ENCODE results near the gene MARVELD1.

MARVELD1 gene

DNA sequence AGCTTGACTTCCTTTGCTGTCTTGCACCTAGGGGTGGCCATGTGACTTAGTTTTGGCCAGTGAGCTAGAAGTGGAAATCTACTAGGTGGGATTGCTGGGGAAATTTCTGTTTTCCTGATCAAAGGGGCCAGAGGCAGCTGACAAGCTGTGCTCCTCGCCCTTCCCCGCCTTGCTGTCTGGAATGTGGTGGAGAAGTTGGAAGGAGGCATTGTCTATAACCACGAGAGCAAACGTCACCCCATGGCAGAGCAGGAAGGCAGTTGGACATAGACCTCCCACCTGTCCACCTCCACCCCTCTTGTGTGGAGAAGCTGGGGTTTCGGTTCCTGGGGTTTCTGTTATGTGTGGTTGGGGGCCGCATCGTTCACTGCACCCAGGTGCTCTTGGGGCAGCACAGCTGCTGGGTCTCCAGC is 51.0 kb downstream of the MARVELD1 start:
- peak; percentile 91 for DNase-seq (ENCODE audit: low read depth)
- TF ChIP-seq, protein P1, sequence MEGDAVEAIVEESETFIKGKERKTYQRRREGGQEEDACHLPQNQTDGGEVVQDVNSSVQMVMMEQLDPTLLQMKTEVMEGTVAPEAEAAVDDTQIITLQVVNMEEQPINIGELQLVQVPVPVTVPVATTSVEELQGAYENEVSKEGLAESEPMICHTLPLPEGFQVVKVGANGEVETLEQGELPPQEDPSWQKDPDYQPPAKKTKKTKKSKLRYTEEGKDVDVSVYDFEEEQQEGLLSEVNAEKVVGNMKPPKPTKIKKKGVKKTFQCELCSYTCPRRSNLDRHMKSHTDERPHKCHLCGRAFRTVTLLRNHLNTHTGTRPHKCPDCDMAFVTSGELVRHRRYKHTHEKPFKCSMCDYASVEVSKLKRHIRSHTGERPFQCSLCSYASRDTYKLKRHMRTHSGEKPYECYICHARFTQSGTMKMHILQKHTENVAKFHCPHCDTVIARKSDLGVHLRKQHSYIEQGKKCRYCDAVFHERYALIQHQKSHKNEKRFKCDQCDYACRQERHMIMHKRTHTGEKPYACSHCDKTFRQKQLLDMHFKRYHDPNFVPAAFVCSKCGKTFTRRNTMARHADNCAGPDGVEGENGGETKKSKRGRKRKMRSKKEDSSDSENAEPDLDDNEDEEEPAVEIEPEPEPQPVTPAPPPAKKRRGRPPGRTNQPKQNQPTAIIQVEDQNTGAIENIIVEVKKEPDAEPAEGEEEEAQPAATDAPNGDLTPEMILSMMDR (conservative IDR thresholded peaks at IDR 0.05; ENCODE audit: low read depth, low read length): no peak
- H3K4me3 ChIP-seq (ENCODE audit: low read length): no peak overlapping the region

DNA sequence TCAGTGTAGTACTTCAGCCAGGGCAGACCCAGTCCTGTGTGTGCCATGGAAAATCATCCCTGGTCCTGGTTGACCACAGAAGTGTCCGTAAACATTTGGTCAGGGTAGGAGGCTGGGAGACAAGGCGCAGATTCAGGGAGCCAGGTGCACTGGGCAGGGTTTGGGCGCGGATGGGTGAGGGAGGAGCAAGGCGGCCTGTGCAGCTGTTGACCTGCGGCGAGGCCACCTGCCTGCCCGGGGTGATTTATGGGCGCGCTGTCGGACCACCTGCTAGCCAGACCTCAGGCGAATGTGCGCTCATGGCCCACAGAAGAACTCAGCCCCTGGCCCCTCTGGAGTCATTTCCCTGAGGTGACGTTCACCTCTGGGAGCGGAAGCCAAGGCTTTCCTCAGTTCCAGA is 51.7 kb downstream of the MARVELD1 start:
- H3K4me3 ChIP-seq (ENCODE audit: low read length): no peak overlapping the region
- TF ChIP-seq, protein P1 (conservative IDR thresholded peaks at IDR 0.05; ENCODE audit: low read depth, low read length): no peak
- no peak for DNase-seq (ENCODE audit: low read depth)

DNA sequence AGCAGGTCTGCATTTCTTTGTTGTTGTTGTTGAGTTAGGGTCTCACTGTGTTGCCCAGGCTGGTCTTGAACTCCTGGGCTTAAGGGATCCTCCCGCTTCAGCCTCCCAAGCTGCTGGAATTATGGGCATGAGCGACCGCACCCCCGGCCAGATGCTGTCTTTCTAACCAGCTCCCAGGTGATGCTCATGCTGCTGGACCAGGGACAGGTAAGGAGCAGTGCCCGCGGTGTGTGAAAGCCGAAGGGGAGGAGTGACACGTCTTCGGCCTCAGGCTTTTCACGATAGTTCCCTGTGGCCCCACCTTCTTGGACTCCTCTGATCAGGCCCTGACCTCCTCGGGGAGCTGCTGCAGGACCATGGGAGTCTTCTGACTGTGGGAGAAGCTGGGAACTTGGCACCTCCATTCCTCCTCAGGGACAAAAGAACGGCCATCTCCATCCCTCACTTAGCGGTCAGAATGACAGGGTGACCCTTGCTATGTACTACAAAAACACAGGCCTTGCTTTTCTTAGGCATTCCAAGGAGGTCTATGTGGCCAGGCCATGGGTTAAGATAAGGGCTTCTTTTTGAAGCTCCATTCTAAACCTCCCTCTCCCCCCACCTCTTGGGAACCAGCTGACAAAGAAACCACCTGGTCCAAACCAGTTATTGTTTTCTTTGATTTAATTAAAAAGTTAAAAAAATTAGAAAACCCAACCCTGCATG is 52.7 kb downstream of the MARVELD1 start:
- no peak overlapping the region for H3K4me3 ChIP-seq (ENCODE audit: low read length)
- TF ChIP-seq, protein P1 (conservative IDR thresholded peaks at IDR 0.05; ENCODE audit: low read depth, low read length): no peak
- DNase-seq (ENCODE audit: low read depth): no peak

DNA sequence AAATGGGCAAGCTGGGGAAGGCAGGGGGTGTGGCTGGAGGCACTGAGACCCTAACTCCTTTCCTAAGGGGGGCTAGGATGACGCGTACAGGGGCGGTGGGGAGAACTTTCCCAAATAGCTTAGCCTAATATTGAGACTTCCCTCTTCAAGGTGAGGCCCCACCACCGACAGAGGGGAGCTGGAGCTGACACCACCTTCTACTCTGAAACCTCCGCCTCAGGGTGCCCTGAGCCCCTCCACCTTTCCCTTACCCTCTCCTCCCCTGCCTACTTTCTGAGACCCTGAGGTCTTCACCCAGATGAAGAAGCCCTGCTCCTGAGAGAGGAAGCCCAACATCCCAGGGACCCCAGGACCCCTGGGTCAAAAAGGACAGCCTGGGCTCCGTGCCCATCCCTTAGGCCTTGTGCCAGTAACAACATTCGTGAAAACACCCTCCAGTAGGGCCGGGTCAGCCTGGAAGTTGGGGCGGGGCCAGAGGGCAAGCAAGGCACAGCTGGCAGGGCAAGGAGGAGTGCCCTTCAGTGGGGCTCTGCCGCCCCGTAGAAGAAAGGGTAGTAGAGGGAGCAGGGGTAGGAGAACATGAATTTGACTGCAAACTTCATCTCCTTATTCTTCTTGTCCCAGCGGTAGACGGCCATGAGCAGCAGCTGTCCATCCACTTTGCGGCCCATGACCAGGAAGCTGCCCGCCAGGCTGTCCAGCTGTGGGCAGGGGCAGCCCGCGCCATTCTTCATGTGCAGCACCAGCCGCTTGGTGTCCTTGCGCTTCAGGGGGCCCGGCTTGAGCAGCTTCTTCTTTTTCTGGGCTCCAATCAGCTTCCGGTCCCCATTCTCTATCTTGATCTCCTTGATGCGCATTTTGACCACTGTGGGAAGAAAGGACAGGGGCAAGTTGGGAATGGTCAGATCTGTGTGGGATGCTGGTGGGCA is 53.7 kb downstream of the MARVELD1 start:
- TF ChIP-seq, protein P1 (conservative IDR thresholded peaks at IDR 0.05; ENCODE audit: low read depth, low read length): no peak
- no peak for DNase-seq (ENCODE audit: low read depth)
- no peak overlapping the region for H3K4me3 ChIP-seq (ENCODE audit: low read length)

All from retinal pigment epithelial cell (primary cell).